HEK293T (cell line): ENCODE results near the gene ANKRD13B.

Experiments used
- ARNT ChIP-seq: fragments of 450-650 bp; IDR thresholded peaks from 2 replicates; pipeline ENCODE4 v1.6.1; 2017; ENCODE audit warnings: mild to moderate bottlenecking
- SUZ12 ChIP-seq: fragments of 450-650 bp; IDR thresholded peaks from 2 replicates; pipeline ENCODE4 v1.6.1; 2016; ENCODE audit warnings: mild to moderate bottlenecking
- TF ChIP-seq, protein P1 (sequence below): fragments of 450-650 bp; IDR thresholded peaks from 2 replicates; pipeline ENCODE4 v1.6.1; 2016

DNA sequence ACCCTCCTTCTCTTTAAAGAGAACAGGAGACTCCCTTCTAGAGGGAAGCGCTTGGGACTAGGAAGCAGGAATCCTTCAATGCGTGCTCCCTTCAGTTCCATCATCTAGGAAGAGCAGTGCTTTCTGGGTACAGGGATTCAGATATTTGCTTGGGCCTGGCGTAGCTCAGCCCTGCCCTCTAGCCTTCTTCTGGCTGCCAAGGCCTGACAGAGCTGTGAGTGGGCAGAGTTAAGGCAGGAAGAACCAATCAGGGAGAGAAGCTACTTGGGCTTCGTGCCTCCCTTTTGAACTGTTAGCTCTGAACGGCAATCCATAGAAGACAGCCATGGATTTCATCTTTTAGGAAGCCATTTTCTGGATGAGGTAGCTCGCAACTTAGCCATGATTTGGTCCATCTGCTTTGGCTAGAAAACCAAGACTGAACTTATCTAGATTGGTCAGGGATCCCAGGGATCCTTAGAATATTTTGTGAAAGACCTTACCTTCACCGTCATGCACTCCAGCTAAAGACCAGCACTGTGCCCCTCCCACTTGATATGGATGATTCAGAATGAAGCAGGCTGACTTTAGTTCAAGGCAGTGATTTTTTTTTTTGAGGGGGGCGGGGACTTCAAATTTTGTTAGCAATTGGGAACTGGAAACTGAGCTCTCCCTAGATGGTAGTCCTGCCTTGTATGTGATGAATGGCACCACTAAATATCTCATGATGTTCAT, 32.3 kb downstream of the ANKRD13B start:
- TF ChIP-seq SUZ12 (no peak), ARNT (no peak)
- TF ChIP-seq, protein P1, sequence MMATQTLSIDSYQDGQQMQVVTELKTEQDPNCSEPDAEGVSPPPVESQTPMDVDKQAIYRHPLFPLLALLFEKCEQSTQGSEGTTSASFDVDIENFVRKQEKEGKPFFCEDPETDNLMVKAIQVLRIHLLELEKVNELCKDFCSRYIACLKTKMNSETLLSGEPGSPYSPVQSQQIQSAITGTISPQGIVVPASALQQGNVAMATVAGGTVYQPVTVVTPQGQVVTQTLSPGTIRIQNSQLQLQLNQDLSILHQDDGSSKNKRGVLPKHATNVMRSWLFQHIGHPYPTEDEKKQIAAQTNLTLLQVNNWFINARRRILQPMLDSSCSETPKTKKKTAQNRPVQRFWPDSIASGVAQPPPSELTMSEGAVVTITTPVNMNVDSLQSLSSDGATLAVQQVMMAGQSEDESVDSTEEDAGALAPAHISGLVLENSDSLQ: no peak
